ENCODE results near the gene ARHGAP22.

The ARHGAP22 gene

DNA sequence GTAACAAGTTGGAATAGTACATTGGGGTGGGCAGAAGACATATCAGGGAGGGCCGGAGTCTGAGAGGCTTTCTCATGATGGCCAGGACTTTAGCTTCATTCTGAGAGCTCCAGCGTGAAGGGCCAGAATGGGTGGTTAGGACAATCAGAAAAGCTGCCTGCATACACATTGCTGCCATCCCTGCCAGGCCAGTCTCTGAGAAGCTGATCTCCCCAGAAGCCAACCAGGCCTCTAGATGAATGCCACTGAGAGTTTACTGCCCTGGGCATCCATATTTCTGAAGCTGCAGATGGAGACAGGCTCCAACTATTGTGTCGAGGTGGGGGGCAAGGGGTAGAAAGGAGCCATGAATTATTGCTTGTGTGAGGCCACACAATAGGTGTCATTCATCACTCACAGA, 32.0 kb upstream of the ARHGAP22 start:
- Histone ChIP-seq H3K4ac (ENCODE audit: low read depth in 1 of 2, low read length in 2 of 2) (no peak overlapping the region), H3K14ac (ENCODE audit: low read length in 2 of 2) (peak overlapping the region in 1 of 2 experiments; percentile 31), H3K4me3 (ENCODE audit: insufficient read depth in 1 of 2, low read depth in 1 of 2, low read length in 2 of 2) (no peak overlapping the region), H3K4me1 (ENCODE audit: control insufficient read depth, insufficient read depth, low read depth, low read length) (no peaks in the 10 kb centered on the region), H3K9ac (ENCODE audit: low read length) (no peak overlapping the region), H3K27me3 (ENCODE audit: control insufficient read depth in 1 of 2, insufficient read depth in 1 of 2, low read length in 2 of 2) (no peaks in the 10 kb centered on the region), H3K9me3 (ENCODE audit: control insufficient read depth, low read length) (peaks cover 13% of the 10 kb centered on the region), H2BK120ac (ENCODE audit: low read depth, low read length) (no peak overlapping the region), H3K4me2 (ENCODE audit: low read length, poor library complexity, severe bottlenecking) (no peak overlapping the region), H3K23ac (ENCODE audit: low read length in 2 of 2) (no peak overlapping the region), H3K27ac (ENCODE audit: low read length, poor library complexity, severe bottlenecking) (no peak overlapping the region), H2BK12ac (ENCODE audit: low read length in 2 of 2) (no peak overlapping the region), H3K79me1 (replicated peaks; ENCODE audit: low read length, poor library complexity, severe bottlenecking) (no peaks in the 10 kb centered on the region), H4K8ac (ENCODE audit: low read length) (no peak overlapping the region), H2AFZ (ENCODE audit: low read depth, low read length) (no peak overlapping the region), H2AK5ac (ENCODE audit: low read length, severe bottlenecking) (no peak overlapping the region), H2BK15ac (ENCODE audit: low read depth, poor library complexity, severe bottlenecking) (no peak overlapping the region), H4K91ac (ENCODE audit: low read length) (no peak overlapping the region), H2BK5ac (ENCODE audit: low read depth, low read length, poor library complexity, severe bottlenecking) (no peak overlapping the region), H3K36me3 (ENCODE audit: control insufficient read depth in 1 of 2, insufficient read depth in 2 of 2, low read depth in 1 of 2, low read length in 2 of 2) (peaks cover 0 to 9% of the 10 kb centered on the region in 2 experiments), H3K18ac (ENCODE audit: low read depth in 1 of 2, low read length in 2 of 2) (no peak overlapping the region)
- 93% methylated on average over 3 of the region's 3 CpGs for WGBS
- no peak for DNase-seq

GRCh38 chr10:48636231-48636630, 31.4 kb upstream of the ARHGAP22 start:
- Histone ChIP-seq H3K4me3 (ENCODE audit: insufficient read depth in 1 of 2, low read depth in 1 of 2, low read length in 2 of 2) (no peak overlapping the region), H2BK12ac (ENCODE audit: low read length in 2 of 2) (no peak overlapping the region), H4K8ac (ENCODE audit: low read length) (no peak overlapping the region), H3K9ac (ENCODE audit: low read length) (no peak overlapping the region), H2BK120ac (ENCODE audit: low read depth, low read length) (no peak overlapping the region), H3K27me3 (ENCODE audit: control insufficient read depth in 1 of 2, insufficient read depth in 1 of 2, low read length in 2 of 2) (no peaks in the 10 kb centered on the region), H3K27ac (ENCODE audit: low read length, poor library complexity, severe bottlenecking) (no peak overlapping the region), H2BK15ac (ENCODE audit: low read depth, poor library complexity, severe bottlenecking) (no peak overlapping the region), H3K4me1 (ENCODE audit: control insufficient read depth, insufficient read depth, low read depth, low read length) (no peaks in the 10 kb centered on the region), H3K79me1 (replicated peaks; ENCODE audit: low read length, poor library complexity, severe bottlenecking) (no peaks in the 10 kb centered on the region), H3K4ac (ENCODE audit: low read depth in 1 of 2, low read length in 2 of 2) (no peak overlapping the region), H3K36me3 (ENCODE audit: control insufficient read depth in 1 of 2, insufficient read depth in 2 of 2, low read depth in 1 of 2, low read length in 2 of 2) (peaks cover 0 to 9% of the 10 kb centered on the region in 2 experiments), H3K4me2 (ENCODE audit: low read length, poor library complexity, severe bottlenecking) (no peak overlapping the region), H3K23ac (ENCODE audit: low read length in 2 of 2) (no peak overlapping the region), H2AK5ac (ENCODE audit: low read length, severe bottlenecking) (no peak overlapping the region), H4K91ac (ENCODE audit: low read length) (no peak overlapping the region), H3K9me3 (ENCODE audit: control insufficient read depth, low read length) (peaks cover 12% of the 10 kb centered on the region), H2AFZ (ENCODE audit: low read depth, low read length) (no peak overlapping the region), H3K18ac (ENCODE audit: low read depth in 1 of 2, low read length in 2 of 2) (no peak overlapping the region), H3K14ac (ENCODE audit: low read length in 2 of 2) (no peak overlapping the region), H2BK5ac (ENCODE audit: low read depth, low read length, poor library complexity, severe bottlenecking) (no peak overlapping the region)
- 78% methylated on average over 3 of the region's 3 CpGs for WGBS
- DNase-seq: no peak

- no peak overlapping the region for H3K27ac ChIP-seq (ENCODE audit: low read length, poor library complexity, severe bottlenecking)
- H3K9ac ChIP-seq (ENCODE audit: low read length): peak overlapping the region; percentile 62
- DNase-seq: no peak
- no peak overlapping the region for H2AFZ ChIP-seq (ENCODE audit: low read depth, low read length)
- peak overlapping the region in 1 of 2 experiments; percentile 59 for H3K4ac ChIP-seq (ENCODE audit: low read depth in 1 of 2, low read length in 2 of 2)
- no peak overlapping the region for H2BK5ac ChIP-seq (ENCODE audit: low read depth, low read length, poor library complexity, severe bottlenecking)
- H3K36me3 ChIP-seq (ENCODE audit: control insufficient read depth in 1 of 2, insufficient read depth in 2 of 2, low read depth in 1 of 2, low read length in 2 of 2): peaks cover 0 to 9% of the 10 kb centered on the region in 2 experiments
- no peak overlapping the region for H4K91ac ChIP-seq (ENCODE audit: low read length)
- no peaks in the 10 kb centered on the region for H3K79me1 ChIP-seq (replicated peaks; ENCODE audit: low read length, poor library complexity, severe bottlenecking)
- H3K4me2 ChIP-seq (ENCODE audit: low read length, poor library complexity, severe bottlenecking): no peak overlapping the region
- no peak overlapping the region for H2BK120ac ChIP-seq (ENCODE audit: low read depth, low read length)
- H2BK12ac ChIP-seq (ENCODE audit: low read length in 2 of 2): peak overlapping the region in 1 of 2 experiments; percentile 58
- 91% methylated on average over 7 of the region's 8 CpGs for WGBS
- H3K23ac ChIP-seq (ENCODE audit: low read length in 2 of 2): no peak overlapping the region
- H3K4me1 ChIP-seq (ENCODE audit: control insufficient read depth, insufficient read depth, low read depth, low read length): no peaks in the 10 kb centered on the region
- peak overlapping the region in 1 of 2 experiments; percentile 12 for H3K4me3 ChIP-seq (ENCODE audit: insufficient read depth in 1 of 2, low read depth in 1 of 2, low read length in 2 of 2)
- H2AK5ac ChIP-seq (ENCODE audit: low read length, severe bottlenecking): no peak overlapping the region
- H3K14ac ChIP-seq (ENCODE audit: low read length in 2 of 2): no peak overlapping the region
- peak overlapping the region; percentile 19 for H4K8ac ChIP-seq (ENCODE audit: low read length)
- peaks cover under 1% of the 10 kb centered on the region for H3K9me3 ChIP-seq (ENCODE audit: control insufficient read depth, low read length)
- peak overlapping the region; percentile 64 for H2BK15ac ChIP-seq (ENCODE audit: low read depth, poor library complexity, severe bottlenecking)
- H3K27me3 ChIP-seq (ENCODE audit: control insufficient read depth in 1 of 2, insufficient read depth in 1 of 2, low read length in 2 of 2): no peaks in the 10 kb centered on the region
- peak overlapping the region; percentile 42 to 47 for H3K18ac ChIP-seq (ENCODE audit: low read depth in 1 of 2, low read length in 2 of 2)
These were observed 30.2 kb upstream of the ARHGAP22 start for GRCh38 chr10:48634984-48635557.

GRCh38 chr10:48634198-48634983, 29.5 kb upstream of the ARHGAP22 start:
- Histone ChIP-seq H3K18ac (ENCODE audit: low read depth in 1 of 2, low read length in 2 of 2) (peak overlapping the region in 1 of 2 experiments; percentile 5), H3K9me3 (ENCODE audit: control insufficient read depth, low read length) (no peaks in the 10 kb centered on the region), H2BK15ac (ENCODE audit: low read depth, poor library complexity, severe bottlenecking) (no peak overlapping the region), H3K27ac (ENCODE audit: low read length, poor library complexity, severe bottlenecking) (no peak overlapping the region), H3K14ac (ENCODE audit: low read length in 2 of 2) (no peak overlapping the region), H3K4ac (ENCODE audit: low read depth in 1 of 2, low read length in 2 of 2) (no peak overlapping the region), H3K79me1 (replicated peaks; ENCODE audit: low read length, poor library complexity, severe bottlenecking) (no peaks in the 10 kb centered on the region), H4K91ac (ENCODE audit: low read length) (no peak overlapping the region), H2BK120ac (ENCODE audit: low read depth, low read length) (no peak overlapping the region), H3K27me3 (ENCODE audit: control insufficient read depth in 1 of 2, insufficient read depth in 1 of 2, low read length in 2 of 2) (no peaks in the 10 kb centered on the region), H3K23ac (ENCODE audit: low read length in 2 of 2) (no peak overlapping the region), H2AK5ac (ENCODE audit: low read length, severe bottlenecking) (no peak overlapping the region), H2AFZ (ENCODE audit: low read depth, low read length) (no peak overlapping the region), H4K8ac (ENCODE audit: low read length) (peak overlapping the region; percentile 10), H3K9ac (ENCODE audit: low read length) (peak overlapping the region; percentile 62), H2BK5ac (ENCODE audit: low read depth, low read length, poor library complexity, severe bottlenecking) (no peak overlapping the region), H3K4me2 (ENCODE audit: low read length, poor library complexity, severe bottlenecking) (no peak overlapping the region), H3K4me3 (ENCODE audit: insufficient read depth in 1 of 2, low read depth in 1 of 2, low read length in 2 of 2) (peak overlapping the region in 1 of 2 experiments; percentile 12), H2BK12ac (ENCODE audit: low read length in 2 of 2) (peak overlapping the region in 1 of 2 experiments; percentile 57), H3K4me1 (ENCODE audit: control insufficient read depth, insufficient read depth, low read depth, low read length) (no peaks in the 10 kb centered on the region), H3K36me3 (ENCODE audit: control insufficient read depth in 1 of 2, insufficient read depth in 2 of 2, low read depth in 1 of 2, low read length in 2 of 2) (peaks cover 0 to 9% of the 10 kb centered on the region in 2 experiments)
- 81% methylated on average over 5 of the region's 5 CpGs for WGBS
- peak; percentile 68 for DNase-seq

All from mesenchymal stem cell (in vitro differentiated cells and primary cell).